Fibroblast of pulmonary artery (primary cell): ENCODE results near the gene MSMO1.

ENCODE experiments used
- DNase-seq: peaks from one replicate; pipeline ENCODE4 v3.0.0-alpha.2; 2010; ENCODE audit warnings: low read depth
- H3K4me3 ChIP-seq: replicated peaks from 2 replicates; pipeline ENCODE4 v1.5.1; 2011; ENCODE audit warnings: low read depth, mild to moderate bottlenecking, control low read depth, low read length, moderate library complexity
- CTCF ChIP-seq: IDR thresholded peaks from 2 replicates; pipeline ENCODE4 v1.5.1; 2011; ENCODE audit warnings: mild to moderate bottlenecking, control low read depth, low read length, inconsistent platforms; ENCODE audit errors: missing control alignments

MSMO1 gene

GRCh38 chr4:165345666-165346417, 18.4 kb downstream of the MSMO1 start:
- no peak overlapping the region for H3K4me3 ChIP-seq

GRCh38 chr4:165347647-165348569, 20.4 kb downstream of the MSMO1 start:
- H3K4me3 ChIP-seq, result no peak overlapping the region
- no peak for TF ChIP-seq CTCF
- DNase-seq, result no peak

More at GRCh38 chr4:165345666-165346417, 18.4 kb downstream of the MSMO1 start:
- peak; percentile 23 for TF ChIP-seq CTCF
- no peak for DNase-seq

GRCh38 chr4:165351359-165352130, 24.1 kb downstream of the MSMO1 start:
- DNase-seq, result no peak
- H3K4me3 ChIP-seq, result no peak overlapping the region
- TF ChIP-seq CTCF, result no peak

GRCh38 chr4:165355900-165356300, 28.4 kb downstream of the MSMO1 start:
- H3K4me3 ChIP-seq, result no peak overlapping the region
- no peak for DNase-seq
- peak; percentile 49 for TF ChIP-seq CTCF

- TF ChIP-seq CTCF, result no peak
- DNase-seq, result peak; percentile 44
- H3K4me3 ChIP-seq, result no peak overlapping the region
Observed at GRCh38 chr4:165359506-165359905, 32.0 kb downstream of the MSMO1 start.

GRCh38 chr4:165360041-165360695, 32.7 kb downstream of the MSMO1 start:
- no peak overlapping the region for H3K4me3 ChIP-seq
- peak; percentile 70 for DNase-seq
- TF ChIP-seq CTCF, result no peak
